T-cell (primary cell): ENCODE results near the gene PEX11B. TPM values are rescaled to one million over a fixed set of nuclear protein-coding genes. Genes with fewer than 3 reads are reported as not detected.

Source experiments
- ATAC-seq, 4 experiments: fragments of 200-7000 bp in 3 of 4; fragments of 150-1000 bp in 1 of 4; cut with Tn5 transposase; replicated peaks in 1 of 4; 1 replicate in 3 of 4; 2 replicates in 1 of 4; pipeline ENCODE4 v1.10.0; 2021; ENCODE audit warnings: moderate library complexity in 3 of 4, mild to moderate bottlenecking in 2 of 4, moderate number of reproducible peaks in 1 of 4
- CTCF ChIA-PET, 2 donors: fragments of 300-600 bp; sonication (Branson Sonifier 250); formaldehyde crosslinking; loops; one replicate each; lab custom pipeline; 2022; ENCODE audit warnings: antibody characterized with exemption in 2 of 2; lab: Charles Lee
- POLR2A ChIA-PET, 2 donors: fragments of 300-600 bp; sonication (Branson Sonifier 250); formaldehyde crosslinking; loops; one replicate each; lab custom pipeline; 2022; ENCODE audit warnings: antibody characterized with exemption in 2 of 2; lab: Charles Lee
- DNase-seq, 35 experiments: peaks; one replicate each; pipeline versions ENCODE4 v3.0.0 to v3.0.0-alpha.2; 2013 to 2023
- H3K27ac ChIP-seq: one replicate; pipeline ENCODE4 v1.5.1; 2013; ENCODE audit warnings: low read length
- H3K27me3 ChIP-seq, 2 experiments: replicated peaks in 1 of 2; 1 replicate in 1 of 2; 2 replicates in 1 of 2; pipeline versions ENCODE4 v1.6.1 to v1.7.0; 2013; ENCODE audit warnings: low read length in 1 of 2, mixed read lengths in 1 of 2; ENCODE audit not compliant: control insufficient read depth in 2 of 2, insufficient read depth in 2 of 2; ENCODE audit errors: extremely low read depth in 1 of 2
- H3K36me3 ChIP-seq, 2 donors: 1 replicate in 1 of 2; 2 replicates in 1 of 2; pipeline versions ENCODE4 v1.6.1 to v1.7.0; 2013; ENCODE audit warnings: low read length in 1 of 2; ENCODE audit not compliant: control insufficient read depth in 2 of 2, insufficient read depth in 1 of 2; ENCODE audit errors: extremely low read depth in 1 of 2
- H3K4me1 ChIP-seq, 2 experiments: 1 replicate in 1 of 2; 2 replicates in 1 of 2; pipeline versions ENCODE4 v1.6.1 to v1.7.0; 2013; ENCODE audit warnings: low read length in 2 of 2, mixed read lengths in 1 of 2; ENCODE audit not compliant: insufficient read depth in 2 of 2, control insufficient read depth in 1 of 2; ENCODE audit errors: extremely low read depth in 1 of 2
- H3K4me3 ChIP-seq, 2 donors: 1 replicate in 1 of 2; 2 replicates in 1 of 2; pipeline versions ENCODE4 v1.5.1 to v1.7.0; 2013; ENCODE audit warnings: mild to moderate bottlenecking in 2 of 2, low read length in 1 of 2, moderate library complexity in 1 of 2; ENCODE audit not compliant: control insufficient read depth in 1 of 2; ENCODE audit errors: extremely low read depth in 1 of 2
- H3K9me3 ChIP-seq: 2 replicates; pipeline ENCODE4 v1.7.0; 2013
- H3K27ac Mint-ChIP-seq, 2 donors: one replicate each; pipeline ENCODE4 v1.8.0; 2020 to 2021; ENCODE audit warnings: mild to moderate bottlenecking in 2 of 2, mixed read lengths in 2 of 2
- H3K27me3 Mint-ChIP-seq, 2 donors: one replicate each; pipeline ENCODE4 v1.8.0; 2021 to 2022; ENCODE audit warnings: mixed read lengths in 2 of 2
- H3K36me3 Mint-ChIP-seq: one replicate; pipeline ENCODE4 v1.8.0; 2021; ENCODE audit warnings: mixed read lengths
- H3K4me1 Mint-ChIP-seq, 3 donors: one replicate each; pipeline ENCODE4 v1.8.0; 2020 to 2022; ENCODE audit warnings: mixed read lengths in 3 of 3, mild to moderate bottlenecking in 1 of 3
- H3K4me3 Mint-ChIP-seq, 3 donors: one replicate each; pipeline ENCODE4 v1.8.0; 2020 to 2022; ENCODE audit warnings: mild to moderate bottlenecking in 3 of 3, mixed read lengths in 3 of 3, moderate library complexity in 3 of 3
- H3K9me3 Mint-ChIP-seq, 3 donors: one replicate each; pipeline ENCODE4 v1.8.0; 2020 to 2022; ENCODE audit warnings: mixed read lengths in 3 of 3
- WGBS: methylation state at CpG from one replicate; pipeline ENCODE4 v1.1.5; 2013; ENCODE audit warnings: missing lambda C conversion rate; ENCODE audit not compliant: insufficient coverage; 5-methylcytosine and 5-hydroxymethylcytosine counted together
- total RNA-seq, 35 experiments: library from RNA in 6 of 35; stranded (reverse) in 6 of 35; fragments of 120-200 nt in 1 of 35; gene quantifications; one replicate each; pipeline versions ENCODE4 v1.2.1 to v1.2.4 and lab custom pipeline; 2013 to 2026

Gene PEX11B
- total RNA-seq, 5 donors from 2014 or later (not counting 1 experiment from before 2014, with no cell fraction given) = 18.8 to 36.3 (median 34.4) TPM

GRCh38 chr1:145947551-145947950 is 29.0 kb upstream of the PEX11B start:
- WGBS = 100% methylated on average over 1 of the region's 4 CpGs
- H3K27ac Mint-ChIP-seq = no peak overlapping the region

GRCh38 chr1:145946477-145946986 is 28.0 kb upstream of the PEX11B start:
- no peak overlapping the region for H3K4me3 ChIP-seq
- H3K27me3 ChIP-seq = no peaks in the 10 kb centered on the region
- H3K4me1 Mint-ChIP-seq = peaks cover 38 to 47% (median 44%) of the 10 kb centered on the region in 3 donors
- peaks cover 44% of the 10 kb centered on the region for H3K36me3 Mint-ChIP-seq
- POLR2A ChIA-PET = no interaction called here
- DNase-seq (no peak), ATAC-seq (no peak)
- H3K27me3 Mint-ChIP-seq = no peaks in the 10 kb centered on the region
- WGBS = no CpG with 5 or more reads among the region's 4 CpGs
- H3K4me1 ChIP-seq = peaks cover 0 to 16% of the 10 kb centered on the region in 2 experiments
- CTCF ChIA-PET = interaction anchor here (0.6 to 0.7 kb wide), 2 partner anchors 58 to 192 kb away, joined by 4 to 5 read pairs; no protein-coding TSS in a partner anchor
- no peak overlapping the region for H3K27ac ChIP-seq
- peaks cover 3 to 59% of the 10 kb centered on the region in 2 donors for H3K36me3 ChIP-seq
- H3K9me3 ChIP-seq = no peaks in the 10 kb centered on the region
- H3K4me3 Mint-ChIP-seq = no peak overlapping the region
- no peaks in the 10 kb centered on the region for H3K9me3 Mint-ChIP-seq
- peak overlapping the region in 1 of 2 donors; percentile 64 for H3K27ac Mint-ChIP-seq

More at GRCh38 chr1:145947551-145947950, 29.0 kb upstream of the PEX11B start:
- Histone ChIP-seq H3K27ac (no peak overlapping the region), H3K4me3 (no peak overlapping the region), H3K36me3 (peaks cover 3 to 55% of the 10 kb centered on the region in 2 donors), H3K9me3 (no peaks in the 10 kb centered on the region), H3K27me3 (no peaks in the 10 kb centered on the region), H3K4me1 (peaks cover 0 to 16% of the 10 kb centered on the region in 2 experiments)
- no peak for DNase-seq
- ATAC-seq = no peak
- ChIA-PET CTCF (no interaction called here), POLR2A (interaction anchor here in 1 of 2 donors (0.5 kb wide), 1 partner anchor 20 kb away, joined by 3 read pairs; no protein-coding TSS in a partner anchor)
- Mint-ChIP-seq H3K4me1 (peaks cover 46 to 56% (median 50%) of the 10 kb centered on the region in 3 donors), H3K9me3 (no peaks in the 10 kb centered on the region), H3K36me3 (peaks cover 39% of the 10 kb centered on the region), H3K4me3 (no peak overlapping the region), H3K27me3 (no peaks in the 10 kb centered on the region)

- H3K36me3 Mint-ChIP-seq = peaks cover 40% of the 10 kb centered on the region
- Histone ChIP-seq H3K27ac (no peak overlapping the region), H3K4me3 (no peak overlapping the region), H3K27me3 (no peaks in the 10 kb centered on the region), H3K36me3 (peaks cover 0 to 59% of the 10 kb centered on the region in 2 donors), H3K4me1 (no peaks in the 10 kb centered on the region), H3K9me3 (no peaks in the 10 kb centered on the region)
- DNase-seq = no peak
- ChIA-PET CTCF (interaction anchor here in 1 of 2 donors (0.6 kb wide), 1 partner anchor 98 kb away, joined by 3 read pairs; no protein-coding TSS in a partner anchor), POLR2A (interaction anchor here in 1 of 2 donors (1.2 kb wide), 1 partner anchor 22 kb away, joined by 8 read pairs; no protein-coding TSS in a partner anchor)
- WGBS = 100% methylated on average over 1 of the region's 3 CpGs
- peaks cover 21 to 27% (median 27%) of the 10 kb centered on the region in 3 donors for H3K4me1 Mint-ChIP-seq
- no peak overlapping the region for H3K4me3 Mint-ChIP-seq
- H3K9me3 Mint-ChIP-seq = no peaks in the 10 kb centered on the region
- ATAC-seq = no peak
- H3K27me3 Mint-ChIP-seq = no peaks in the 10 kb centered on the region
- H3K27ac Mint-ChIP-seq = no peak overlapping the region
Observed at GRCh38 chr1:145944532-145944931, 26.0 kb upstream of the PEX11B start.

- 94% methylated on average over 4 of the region's 6 CpGs for WGBS
- no peaks in the 10 kb centered on the region for H3K9me3 Mint-ChIP-seq
- POLR2A ChIA-PET = no interaction called here
- H3K36me3 Mint-ChIP-seq = peaks cover 32% of the 10 kb centered on the region
- Histone ChIP-seq H3K27me3 (no peaks in the 10 kb centered on the region), H3K9me3 (no peaks in the 10 kb centered on the region), H3K4me3 (no peak overlapping the region), H3K36me3 (peaks cover 0 to 57% of the 10 kb centered on the region in 2 donors), H3K4me1 (no peaks in the 10 kb centered on the region), H3K27ac (no peak overlapping the region)
- H3K27me3 Mint-ChIP-seq = no peaks in the 10 kb centered on the region
- H3K27ac Mint-ChIP-seq = peak overlapping the region in 1 of 2 donors; percentile 56
- peaks cover 9 to 14% (median 13%) of the 10 kb centered on the region in 3 donors for H3K4me1 Mint-ChIP-seq
- DNase-seq (no peak), ATAC-seq (no peak)
- CTCF ChIA-PET = interaction anchor here in 1 of 2 donors (0.6 to 0.9 kb wide), 3 partner anchors 15 to 98 kb away, joined by 3 read pairs; no protein-coding TSS in a partner anchor
- no peak overlapping the region for H3K4me3 Mint-ChIP-seq
Observed at GRCh38 chr1:145942871-145943270, 24.4 kb upstream of the PEX11B start.

GRCh38 chr1:145942405-145942804 is 23.9 kb upstream of the PEX11B start:
- H3K27ac Mint-ChIP-seq = peak overlapping the region; percentile 3 to 56
- H3K36me3 Mint-ChIP-seq = peaks cover 32% of the 10 kb centered on the region
- CTCF ChIA-PET = interaction anchor here in 1 of 2 donors (0.6 to 0.9 kb wide), 3 partner anchors 15 to 97 kb away, joined by 3 read pairs; no protein-coding TSS in a partner anchor
- no peak overlapping the region for H3K4me3 ChIP-seq
- ATAC-seq = no peak
- H3K9me3 ChIP-seq = no peaks in the 10 kb centered on the region
- no peaks in the 10 kb centered on the region for H3K4me1 ChIP-seq
- no peaks in the 10 kb centered on the region for H3K27me3 ChIP-seq
- WGBS = 88% methylated on average over 4 of the region's 4 CpGs
- no peak overlapping the region for H3K4me3 Mint-ChIP-seq
- POLR2A ChIA-PET = no interaction called here
- peaks cover 0 to 57% of the 10 kb centered on the region in 2 donors for H3K36me3 ChIP-seq
- no peak overlapping the region for H3K27ac ChIP-seq
- H3K4me1 Mint-ChIP-seq = peaks cover 9 to 14% (median 13%) of the 10 kb centered on the region in 3 donors
- H3K9me3 Mint-ChIP-seq = no peaks in the 10 kb centered on the region
- DNase-seq = no peak
- H3K27me3 Mint-ChIP-seq = no peaks in the 10 kb centered on the region

- H3K36me3 Mint-ChIP-seq = peaks cover 30% of the 10 kb centered on the region
- CTCF ChIA-PET = interaction anchor here in 1 of 2 donors (0.6 to 1.0 kb wide), 2 partner anchors 29 to 31 kb away, joined by 3 to 4 read pairs; no protein-coding TSS in a partner anchor
Observed at GRCh38 chr1:145937436-145937835, 18.9 kb upstream of the PEX11B start.

More at GRCh38 chr1:145937436-145937835, 18.9 kb upstream of the PEX11B start:
- Histone ChIP-seq H3K4me1 (peaks cover 5 to 12% of the 10 kb centered on the region in 2 experiments), H3K9me3 (no peaks in the 10 kb centered on the region), H3K4me3 (no peak overlapping the region), H3K36me3 (peaks cover 9 to 45% of the 10 kb centered on the region in 2 donors), H3K27ac (no peak overlapping the region), H3K27me3 (no peaks in the 10 kb centered on the region)
- no CpG with 5 or more reads among the region's 1 CpG for WGBS
- Mint-ChIP-seq H3K27me3 (no peaks in the 10 kb centered on the region), H3K4me3 (no peak overlapping the region), H3K9me3 (no peaks in the 10 kb centered on the region), H3K27ac (peak overlapping the region in 1 of 2 donors; percentile 28), H3K4me1 (peaks cover 15 to 18% (median 16%) of the 10 kb centered on the region in 3 donors)
- DNase-seq (no peak), ATAC-seq (no peak)
- POLR2A ChIA-PET = no interaction called here
